ENCODE results near the gene ST8SIA6.

DNA sequence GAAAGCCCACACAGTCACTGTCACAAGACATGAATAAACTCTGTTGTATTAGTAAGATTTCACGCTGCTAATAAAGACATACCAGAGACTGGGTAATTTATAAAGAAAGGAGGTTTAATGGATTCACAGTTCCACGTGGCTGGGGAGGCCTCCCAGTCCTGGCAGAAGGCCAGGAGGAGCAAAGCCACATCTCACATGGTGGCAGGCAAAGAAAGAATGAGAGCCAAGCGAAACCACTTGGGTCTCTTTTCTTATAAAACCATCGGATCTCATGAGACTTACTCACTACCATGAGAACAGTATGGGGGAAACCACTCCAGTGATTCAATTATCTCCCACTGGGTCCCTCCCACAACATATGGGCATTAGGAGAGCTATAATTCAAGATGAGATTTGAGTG is 110.2 kb downstream of the ST8SIA6 start:
- TF ChIP-seq, protein P1, sequence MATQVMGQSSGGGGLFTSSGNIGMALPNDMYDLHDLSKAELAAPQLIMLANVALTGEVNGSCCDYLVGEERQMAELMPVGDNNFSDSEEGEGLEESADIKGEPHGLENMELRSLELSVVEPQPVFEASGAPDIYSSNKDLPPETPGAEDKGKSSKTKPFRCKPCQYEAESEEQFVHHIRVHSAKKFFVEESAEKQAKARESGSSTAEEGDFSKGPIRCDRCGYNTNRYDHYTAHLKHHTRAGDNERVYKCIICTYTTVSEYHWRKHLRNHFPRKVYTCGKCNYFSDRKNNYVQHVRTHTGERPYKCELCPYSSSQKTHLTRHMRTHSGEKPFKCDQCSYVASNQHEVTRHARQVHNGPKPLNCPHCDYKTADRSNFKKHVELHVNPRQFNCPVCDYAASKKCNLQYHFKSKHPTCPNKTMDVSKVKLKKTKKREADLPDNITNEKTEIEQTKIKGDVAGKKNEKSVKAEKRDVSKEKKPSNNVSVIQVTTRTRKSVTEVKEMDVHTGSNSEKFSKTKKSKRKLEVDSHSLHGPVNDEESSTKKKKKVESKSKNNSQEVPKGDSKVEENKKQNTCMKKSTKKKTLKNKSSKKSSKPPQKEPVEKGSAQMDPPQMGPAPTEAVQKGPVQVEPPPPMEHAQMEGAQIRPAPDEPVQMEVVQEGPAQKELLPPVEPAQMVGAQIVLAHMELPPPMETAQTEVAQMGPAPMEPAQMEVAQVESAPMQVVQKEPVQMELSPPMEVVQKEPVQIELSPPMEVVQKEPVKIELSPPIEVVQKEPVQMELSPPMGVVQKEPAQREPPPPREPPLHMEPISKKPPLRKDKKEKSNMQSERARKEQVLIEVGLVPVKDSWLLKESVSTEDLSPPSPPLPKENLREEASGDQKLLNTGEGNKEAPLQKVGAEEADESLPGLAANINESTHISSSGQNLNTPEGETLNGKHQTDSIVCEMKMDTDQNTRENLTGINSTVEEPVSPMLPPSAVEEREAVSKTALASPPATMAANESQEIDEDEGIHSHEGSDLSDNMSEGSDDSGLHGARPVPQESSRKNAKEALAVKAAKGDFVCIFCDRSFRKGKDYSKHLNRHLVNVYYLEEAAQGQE (IDR thresholded peaks at IDR 0.05; ENCODE audit: low read depth, low read length), result no peak
- TF ChIP-seq HCFC1 (IDR thresholded peaks at IDR 0.05; ENCODE audit: low read length) (no peak), SMAD1 (IDR thresholded peaks at IDR 0.05; ENCODE audit: low read depth, partially characterized antibody) (no peak), ESRRA (IDR thresholded peaks at IDR 0.05; ENCODE audit: low read length) (no peak), NFIC (IDR thresholded peaks at IDR 0.05; ENCODE audit: low read depth, low read length) (no peak), RAD21 (IDR thresholded peaks at IDR 0.05; ENCODE audit: insufficient read depth, low read depth, low read length) (no peak), TARDBP (IDR thresholded peaks at IDR 0.05; ENCODE audit: borderline replicate concordance) (no peak), CBX5 (IDR thresholded peaks at IDR 0.05; ENCODE audit: low read depth) (no peak), ELK1 (IDR thresholded peaks at IDR 0.05; ENCODE audit: low read depth, low read length) (no peak), RFX5 (IDR thresholded peaks at IDR 0.05; ENCODE audit: low read depth, low read length) (no peak), BHLHE40 (IDR thresholded peaks at IDR 0.05; ENCODE audit: borderline replicate concordance in 1 of 2, low read depth in 2 of 2, low read length in 1 of 2) (no peak), JUND (IDR thresholded peaks at IDR 0.05; ENCODE audit: low read depth, low read length) (no peak), NRF1 (conservative IDR thresholded peaks at IDR 0.05; ENCODE audit: low read depth, low read length) (no peak)
- TF ChIP-seq, protein P2, sequence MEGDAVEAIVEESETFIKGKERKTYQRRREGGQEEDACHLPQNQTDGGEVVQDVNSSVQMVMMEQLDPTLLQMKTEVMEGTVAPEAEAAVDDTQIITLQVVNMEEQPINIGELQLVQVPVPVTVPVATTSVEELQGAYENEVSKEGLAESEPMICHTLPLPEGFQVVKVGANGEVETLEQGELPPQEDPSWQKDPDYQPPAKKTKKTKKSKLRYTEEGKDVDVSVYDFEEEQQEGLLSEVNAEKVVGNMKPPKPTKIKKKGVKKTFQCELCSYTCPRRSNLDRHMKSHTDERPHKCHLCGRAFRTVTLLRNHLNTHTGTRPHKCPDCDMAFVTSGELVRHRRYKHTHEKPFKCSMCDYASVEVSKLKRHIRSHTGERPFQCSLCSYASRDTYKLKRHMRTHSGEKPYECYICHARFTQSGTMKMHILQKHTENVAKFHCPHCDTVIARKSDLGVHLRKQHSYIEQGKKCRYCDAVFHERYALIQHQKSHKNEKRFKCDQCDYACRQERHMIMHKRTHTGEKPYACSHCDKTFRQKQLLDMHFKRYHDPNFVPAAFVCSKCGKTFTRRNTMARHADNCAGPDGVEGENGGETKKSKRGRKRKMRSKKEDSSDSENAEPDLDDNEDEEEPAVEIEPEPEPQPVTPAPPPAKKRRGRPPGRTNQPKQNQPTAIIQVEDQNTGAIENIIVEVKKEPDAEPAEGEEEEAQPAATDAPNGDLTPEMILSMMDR (IDR thresholded peaks at IDR 0.05 in 2 of 3, conservative IDR thresholded peaks at IDR 0.05 in 1 of 3; ENCODE audit: control insufficient read depth in 2 of 3, extremely low read depth in 1 of 3, insufficient read depth in 1 of 3, low read depth in 3 of 3, low read length in 3 of 3), result no peak

Measured in GM12878 (cell line).